Measurements from ENCODE around the gene USF1. TPM values are rescaled to one million over a fixed set of nuclear protein-coding genes. Genes with fewer than 3 reads are reported as not detected.

The USF1 gene
- total RNA-seq, 1 donor from 2014 or later, result 57.2 TPM

DNA sequence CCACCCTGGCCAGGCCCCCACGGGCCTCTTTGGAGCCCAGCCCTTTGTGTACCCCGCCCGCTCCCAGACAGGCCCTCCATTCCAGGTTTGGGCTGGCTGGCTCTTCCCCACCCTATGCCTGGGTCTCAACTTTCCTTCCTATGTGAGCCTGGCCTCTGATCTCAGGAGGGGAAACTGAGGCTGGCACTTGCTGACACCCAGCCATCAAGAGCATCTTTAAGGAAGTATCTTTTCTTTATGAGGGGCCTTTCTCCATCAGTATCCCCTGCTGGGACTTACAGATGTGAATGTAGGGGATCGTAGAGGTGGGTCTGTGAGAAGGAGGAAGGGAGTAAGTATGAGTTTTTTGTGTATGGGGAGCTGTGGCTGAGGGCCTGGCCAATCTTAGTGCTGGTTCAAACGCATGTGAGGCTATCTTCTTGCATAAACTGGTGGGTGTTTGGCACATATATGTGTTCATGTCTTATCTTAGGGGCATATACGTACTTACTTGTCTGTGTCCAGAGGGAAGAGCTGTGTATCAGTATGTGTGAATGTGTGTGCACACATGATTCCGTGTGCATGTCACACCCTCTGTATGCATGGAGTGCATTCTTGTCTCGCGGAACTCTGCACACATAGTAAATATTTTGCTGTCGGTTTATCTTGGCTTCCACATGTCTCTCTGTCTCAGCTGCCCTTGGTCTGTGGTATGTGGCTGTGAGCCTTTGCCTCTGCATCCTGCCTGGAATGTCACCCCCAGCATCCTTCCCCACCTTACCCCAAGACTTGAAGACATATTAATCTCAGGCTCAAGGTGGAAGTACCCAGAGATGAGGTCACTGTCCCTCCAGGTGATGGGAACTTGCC lies 38.2 kb upstream of the USF1 start:
- no peak overlapping the region for H3K27ac Mint-ChIP-seq (ENCODE audit: unreplicated experiment)
- H3K36me3 Mint-ChIP-seq (ENCODE audit: unreplicated experiment), result no peaks in the 10 kb centered on the region
- peaks cover 7% of the 10 kb centered on the region for H3K4me1 Mint-ChIP-seq (ENCODE audit: unreplicated experiment)
- H3K27me3 Mint-ChIP-seq (ENCODE audit: unreplicated experiment), result no peaks in the 10 kb centered on the region
- no peak overlapping the region for H3K4me3 Mint-ChIP-seq (ENCODE audit: unreplicated experiment)
- H3K9me3 Mint-ChIP-seq (ENCODE audit: unreplicated experiment), result no peaks in the 10 kb centered on the region
- TF ChIP-seq, protein P1, sequence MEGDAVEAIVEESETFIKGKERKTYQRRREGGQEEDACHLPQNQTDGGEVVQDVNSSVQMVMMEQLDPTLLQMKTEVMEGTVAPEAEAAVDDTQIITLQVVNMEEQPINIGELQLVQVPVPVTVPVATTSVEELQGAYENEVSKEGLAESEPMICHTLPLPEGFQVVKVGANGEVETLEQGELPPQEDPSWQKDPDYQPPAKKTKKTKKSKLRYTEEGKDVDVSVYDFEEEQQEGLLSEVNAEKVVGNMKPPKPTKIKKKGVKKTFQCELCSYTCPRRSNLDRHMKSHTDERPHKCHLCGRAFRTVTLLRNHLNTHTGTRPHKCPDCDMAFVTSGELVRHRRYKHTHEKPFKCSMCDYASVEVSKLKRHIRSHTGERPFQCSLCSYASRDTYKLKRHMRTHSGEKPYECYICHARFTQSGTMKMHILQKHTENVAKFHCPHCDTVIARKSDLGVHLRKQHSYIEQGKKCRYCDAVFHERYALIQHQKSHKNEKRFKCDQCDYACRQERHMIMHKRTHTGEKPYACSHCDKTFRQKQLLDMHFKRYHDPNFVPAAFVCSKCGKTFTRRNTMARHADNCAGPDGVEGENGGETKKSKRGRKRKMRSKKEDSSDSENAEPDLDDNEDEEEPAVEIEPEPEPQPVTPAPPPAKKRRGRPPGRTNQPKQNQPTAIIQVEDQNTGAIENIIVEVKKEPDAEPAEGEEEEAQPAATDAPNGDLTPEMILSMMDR (IDR thresholded peaks at IDR 0.05), result no peak
- no peak for DNase-seq (ENCODE audit: extremely low spot score, unreplicated experiment)

DNA sequence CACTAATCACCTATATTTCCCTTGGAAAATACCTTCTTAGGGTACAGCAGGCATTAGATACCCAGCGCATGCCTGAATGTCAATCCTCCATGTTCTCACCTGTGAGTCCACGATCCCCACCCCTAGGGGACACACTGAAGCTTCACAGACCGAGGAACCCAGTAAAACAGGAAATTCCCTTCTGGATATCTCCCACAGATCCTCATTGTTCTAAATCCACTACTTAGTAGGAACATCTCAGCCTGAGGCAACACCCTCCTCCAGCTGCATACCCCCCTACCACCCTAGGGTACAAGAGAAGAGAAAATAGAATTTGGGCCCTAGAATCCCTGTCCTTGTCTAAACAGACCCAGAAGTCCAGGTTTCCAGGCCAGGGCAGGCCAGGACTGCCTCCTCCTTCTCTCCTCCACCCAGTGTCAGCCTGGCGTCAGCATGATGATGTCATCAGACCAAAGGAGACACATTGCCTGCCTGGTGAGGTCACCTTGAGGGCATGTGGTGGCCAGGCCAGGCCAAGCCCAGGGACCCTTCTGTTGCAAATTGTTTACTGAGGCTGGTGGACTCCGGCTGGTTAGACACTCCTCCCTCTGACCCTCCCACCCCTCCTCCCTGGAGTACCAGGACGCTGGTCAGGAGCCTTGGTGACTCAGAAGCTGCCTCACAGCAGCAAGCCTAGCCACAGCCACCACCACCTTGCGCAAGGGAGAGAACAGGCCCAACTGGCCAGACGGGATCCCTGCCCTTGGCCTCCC lies 37.4 kb upstream of the USF1 start:
- no peaks in the 10 kb centered on the region for H3K27me3 Mint-ChIP-seq (ENCODE audit: unreplicated experiment)
- no peaks in the 10 kb centered on the region for H3K9me3 Mint-ChIP-seq (ENCODE audit: unreplicated experiment)
- TF ChIP-seq, protein P1 (IDR thresholded peaks at IDR 0.05), result no peak
- H3K27ac Mint-ChIP-seq (ENCODE audit: unreplicated experiment), result no peak overlapping the region
- no peaks in the 10 kb centered on the region for H3K36me3 Mint-ChIP-seq (ENCODE audit: unreplicated experiment)
- no peak for DNase-seq (ENCODE audit: extremely low spot score, unreplicated experiment)
- H3K4me1 Mint-ChIP-seq (ENCODE audit: unreplicated experiment), result peaks cover 7% of the 10 kb centered on the region
- H3K4me3 Mint-ChIP-seq (ENCODE audit: unreplicated experiment), result no peak overlapping the region

DNA sequence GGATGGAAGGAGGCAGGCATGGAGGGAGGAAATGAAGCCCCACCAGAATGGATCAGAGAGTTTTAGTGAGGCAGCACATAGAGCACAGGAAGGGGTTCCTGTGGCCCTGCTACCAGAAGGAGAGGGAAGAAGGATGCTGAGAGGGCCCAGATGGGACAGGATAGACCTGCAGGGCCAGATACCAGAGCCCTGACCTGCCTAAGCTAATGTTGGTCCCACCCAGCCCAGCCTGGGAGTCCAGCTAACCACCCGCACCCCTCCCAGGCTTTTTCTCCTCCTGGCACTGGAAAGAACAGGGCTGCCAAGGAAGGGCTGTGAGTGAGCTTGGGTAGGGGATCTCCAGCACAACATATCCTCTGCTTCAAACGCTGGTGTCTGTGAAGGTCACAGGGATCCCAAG lies 36.7 kb upstream of the USF1 start:
- H3K4me3 Mint-ChIP-seq (ENCODE audit: unreplicated experiment), result no peak overlapping the region
- no peaks in the 10 kb centered on the region for H3K9me3 Mint-ChIP-seq (ENCODE audit: unreplicated experiment)
- peaks cover 7% of the 10 kb centered on the region for H3K4me1 Mint-ChIP-seq (ENCODE audit: unreplicated experiment)
- no peaks in the 10 kb centered on the region for H3K27me3 Mint-ChIP-seq (ENCODE audit: unreplicated experiment)
- no peaks in the 10 kb centered on the region for H3K36me3 Mint-ChIP-seq (ENCODE audit: unreplicated experiment)
- DNase-seq (ENCODE audit: extremely low spot score, unreplicated experiment), result no peak
- TF ChIP-seq, protein P1 (IDR thresholded peaks at IDR 0.05), result no peak
- H3K27ac Mint-ChIP-seq (ENCODE audit: unreplicated experiment), result no peak overlapping the region

DNA sequence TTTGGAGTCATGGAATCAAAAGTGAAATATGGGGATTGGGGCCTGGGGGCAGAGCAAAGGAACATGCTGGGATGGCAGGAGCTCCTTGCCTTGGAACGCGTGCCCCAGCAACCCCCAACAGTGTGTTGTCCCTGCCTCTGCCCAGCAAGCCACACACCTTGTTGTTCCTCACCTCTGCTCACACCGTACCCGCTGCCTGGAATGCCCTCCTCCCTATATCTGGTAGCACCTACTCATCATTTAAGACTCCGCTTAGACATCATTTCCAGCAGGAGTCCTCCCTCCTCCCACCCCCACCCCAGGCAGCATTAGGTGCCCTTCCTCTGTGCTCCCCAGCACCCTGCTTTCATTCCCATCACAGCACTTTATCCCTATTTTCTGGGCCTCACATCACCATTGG lies 35.7 kb upstream of the USF1 start:
- no peak for DNase-seq (ENCODE audit: extremely low spot score, unreplicated experiment)
- Mint-ChIP-seq H3K4me1 (ENCODE audit: unreplicated experiment) (peaks cover 7% of the 10 kb centered on the region), H3K27me3 (ENCODE audit: unreplicated experiment) (no peaks in the 10 kb centered on the region), H3K9me3 (ENCODE audit: unreplicated experiment) (no peaks in the 10 kb centered on the region), H3K4me3 (ENCODE audit: unreplicated experiment) (no peak overlapping the region), H3K36me3 (ENCODE audit: unreplicated experiment) (no peaks in the 10 kb centered on the region), H3K27ac (ENCODE audit: unreplicated experiment) (no peak overlapping the region)
- TF ChIP-seq, protein P1 (IDR thresholded peaks at IDR 0.05), result no peak

Data from osteocyte (in vitro differentiated cells).